CD8-positive, alpha-beta memory T cell (primary cell): Measurements from ENCODE around the gene PCDHGA11. TPM values are rescaled to one million over a fixed set of nuclear protein-coding genes. Genes with fewer than 3 reads are reported as not detected.
"Not testable (repeated sequence)": the region's sequence is repeated elsewhere in the genome, so short reads cannot be mapped to it uniquely, and the experiment has no call there.

ENCODE experiments used
- CTCF ChIA-PET: fragments of 350-600 bp; sonication (Branson Sonifier 250); formaldehyde crosslinking; loops from one replicate; lab custom pipeline; 2021; ENCODE audit warnings: antibody characterized with exemption; lab: Charles Lee
- POLR2A ChIA-PET: fragments of 350-600 bp; sonication (Branson Sonifier 250); formaldehyde crosslinking; loops from one replicate; lab custom pipeline; 2021; ENCODE audit warnings: antibody characterized with exemption; lab: Charles Lee
- DNase-seq, 5 donors: peaks; one replicate each; pipeline versions ENCODE4 v3.0.0 to v3.0.0-alpha.2; 2020 to 2022; ENCODE audit warnings: mixed read lengths in 1 of 5
- H3K27ac ChIP-seq: one replicate; pipeline ENCODE4 v1.7.0; 2013; ENCODE audit warnings: low read depth, mild to moderate bottlenecking, low read length, moderate library complexity
- H3K27me3 ChIP-seq: 2 replicates; pipeline ENCODE4 v1.7.0; 2013; ENCODE audit warnings: low read length, mild to moderate bottlenecking; ENCODE audit not compliant: insufficient read depth, poor library complexity, severe bottlenecking
- H3K36me3 ChIP-seq: 2 replicates; pipeline ENCODE4 v1.7.0; 2013; ENCODE audit warnings: mild to moderate bottlenecking, low read length, moderate library complexity; ENCODE audit not compliant: insufficient read depth
- H3K4me1 ChIP-seq: 2 replicates; pipeline ENCODE4 v1.7.0; 2013; ENCODE audit warnings: mild to moderate bottlenecking, low read length, moderate library complexity; ENCODE audit not compliant: insufficient read depth
- H3K4me3 ChIP-seq: 2 replicates; pipeline ENCODE4 v1.7.0; 2013; ENCODE audit warnings: mild to moderate bottlenecking, low read length
- H3K9me3 ChIP-seq: 2 replicates; pipeline ENCODE4 v1.7.0; 2013; ENCODE audit warnings: mild to moderate bottlenecking, low read length
- H3K27ac Mint-ChIP-seq, 8 donors: one replicate each; pipeline ENCODE4 v1.8.0; 2020 to 2021; ENCODE audit warnings: mixed read lengths in 8 of 8, mild to moderate bottlenecking in 6 of 8, inconsistent platforms in 3 of 8, moderate library complexity in 3 of 8
- H3K27me3 Mint-ChIP-seq, 2 donors: one replicate each; pipeline ENCODE4 v1.8.0; 2020 to 2021; ENCODE audit warnings: mixed read lengths in 2 of 2, mild to moderate bottlenecking in 1 of 2, moderate library complexity in 1 of 2
- H3K36me3 Mint-ChIP-seq, 3 donors: one replicate each; pipeline ENCODE4 v1.8.0; 2020 to 2021; ENCODE audit warnings: mixed read lengths in 3 of 3, inconsistent platforms in 1 of 3, mild to moderate bottlenecking in 1 of 3
- H3K4me1 Mint-ChIP-seq, 3 donors: one replicate each; pipeline ENCODE4 v1.8.0; 2020 to 2021; ENCODE audit warnings: mixed read lengths in 3 of 3, inconsistent platforms in 1 of 3, mild to moderate bottlenecking in 1 of 3
- H3K4me3 Mint-ChIP-seq, 7 donors: one replicate each; pipeline ENCODE4 v1.8.0; 2020 to 2021; ENCODE audit warnings: mixed read lengths in 7 of 7, mild to moderate bottlenecking in 6 of 7, moderate library complexity in 4 of 7, inconsistent platforms in 2 of 7
- H3K9me3 Mint-ChIP-seq, 5 donors: one replicate each; pipeline ENCODE4 v1.8.0; 2020 to 2022; ENCODE audit warnings: mixed read lengths in 5 of 5, mild to moderate bottlenecking in 3 of 5, moderate library complexity in 2 of 5, inconsistent platforms in 1 of 5
- polyA plus RNA-seq: library from polyadenylated mRNA; unstranded; fragments of 300-500 nt; fragmentation: Illumina TruSeq; gene quantifications from one replicate; pipeline ENCODE4 v1.2.3, GENCODE V29; 2021
- total RNA-seq, 2 experiments: library from RNA; stranded (reverse); gene quantifications; one replicate each; pipeline ENCODE4 v1.2.3, GENCODE V29; 2021

The PCDHGA11 gene
- total RNA-seq: under 1 TPM in 1 of 2 experiments, not detected in 1; 0.13 TPM
- polyA plus RNA-seq: 0.09 TPM

GRCh38 chr5:141420855-141421488, at the start of gene PCDHGA11:
Gene PCDHGA11 (plus strand): TSS chr5:141421051. CDS start chr5:141421228, 177 bp downstream.
- H3K4me1 Mint-ChIP-seq: peaks cover 7 to 17% (median 11%) of the 10 kb centered on the region in 3 donors
- H3K4me1 ChIP-seq: no peaks in the 10 kb centered on the region
- peaks cover 47% of the 10 kb centered on the region for H3K27me3 ChIP-seq
- peak within 1 kb of the TSS in 4 of 8 donors; percentile 23 to 64 (median 35) for H3K27ac Mint-ChIP-seq
- DNase-seq: peak in 2 of 5 donors; percentile 12 to 26
- peaks cover 13% of the 10 kb centered on the region for H3K9me3 ChIP-seq
- H3K9me3 Mint-ChIP-seq: peaks cover 20 to 64% (median 56%) of the 10 kb centered on the region in 5 donors
- peaks cover 72 to 79% of the 10 kb centered on the region in 2 donors for H3K27me3 Mint-ChIP-seq
- no peak within 1 kb of the TSS for H3K27ac ChIP-seq
- H3K4me3 ChIP-seq: peak within 1 kb of the TSS; percentile 6
- POLR2A ChIA-PET: no interaction called here
- CTCF ChIA-PET: interaction anchor here (1.2 kb wide), 1 partner anchor 101 kb away, joined by 3 read pairs; the partner anchor contains the start of gene TAF7
- H3K36me3 Mint-ChIP-seq: peaks cover 0 to 13% (median 3%) of the 10 kb centered on the region in 3 donors
- peak within 1 kb of the TSS; percentile 68 to 81 (median 73) for H3K4me3 Mint-ChIP-seq
- no peaks in the 10 kb centered on the region for H3K36me3 ChIP-seq

- no peak overlapping the region for H3K4me3 Mint-ChIP-seq
- Histone ChIP-seq H3K4me3 (no peak overlapping the region), H3K27ac (no peak overlapping the region), H3K4me1 (no peaks in the 10 kb centered on the region), H3K9me3 (peaks cover 6% of the 10 kb centered on the region), H3K36me3 (no peaks in the 10 kb centered on the region), H3K27me3 (peaks cover 29% of the 10 kb centered on the region)
- H3K36me3 Mint-ChIP-seq: peaks cover 2 to 5% (median 3%) of the 10 kb centered on the region in 3 donors
- no peak for DNase-seq
- CTCF ChIA-PET: interaction anchor here (1.5 kb wide), 1 partner anchor 13 kb away, joined by 3 read pairs; no protein-coding TSS in a partner anchor
- POLR2A ChIA-PET: no interaction called here
- peaks cover 28 to 67% (median 48%) of the 10 kb centered on the region in 5 donors for H3K9me3 Mint-ChIP-seq
- H3K4me1 Mint-ChIP-seq: peaks cover 5 to 9% (median 7%) of the 10 kb centered on the region in 3 donors
- H3K27ac Mint-ChIP-seq: no peak overlapping the region
- H3K27me3 Mint-ChIP-seq: peaks cover 55 to 83% of the 10 kb centered on the region in 2 donors
These were observed 49.0 kb upstream of the PCDHGA11 start for GRCh38 chr5:141371572-141372475.

GRCh38 chr5:141373673-141374317, 47.1 kb upstream of the PCDHGA11 start, which contains the start of gene PCDHGA6:
Gene PCDHGA6 (plus strand): TSS chr5:141373891. CDS start chr5:141374084, 193 bp downstream.
- Mint-ChIP-seq H3K27ac (no peak within 1 kb of the TSS), H3K4me1 (peaks cover 5 to 9% (median 7%) of the 10 kb centered on the region in 3 donors), H3K9me3 (peaks cover 26 to 76% (median 51%) of the 10 kb centered on the region in 5 donors), H3K4me3 (peak within 1 kb of the TSS in 4 of 7 donors; percentile 5 to 55 (median 46)), H3K36me3 (peaks cover 2 to 12% (median 3%) of the 10 kb centered on the region in 3 donors), H3K27me3 (peaks cover 51 to 75% of the 10 kb centered on the region in 2 donors)
- DNase-seq: no peak
- Histone ChIP-seq H3K36me3 (no peaks in the 10 kb centered on the region), H3K27me3 (peaks cover 20% of the 10 kb centered on the region), H3K9me3 (peaks cover 6% of the 10 kb centered on the region), H3K4me1 (no peaks in the 10 kb centered on the region), H3K4me3 (no peak within 1 kb of the TSS), H3K27ac (no peak within 1 kb of the TSS)
- POLR2A ChIA-PET: no interaction called here
- CTCF ChIA-PET: interaction anchor here (0.7 kb wide), 1 partner anchor 150 kb away, joined by 3 read pairs; no protein-coding TSS in a partner anchor

- no peak overlapping the region for H3K4me3 Mint-ChIP-seq
- Histone ChIP-seq H3K36me3 (no peaks in the 10 kb centered on the region), H3K4me3 (no peak overlapping the region), H3K27me3 (peaks cover 20% of the 10 kb centered on the region), H3K4me1 (no peaks in the 10 kb centered on the region), H3K9me3 (peaks cover 6% of the 10 kb centered on the region), H3K27ac (no peak overlapping the region)
- DNase-seq: no peak
- H3K9me3 Mint-ChIP-seq: peaks cover 23 to 80% (median 52%) of the 10 kb centered on the region in 5 donors
- H3K4me1 Mint-ChIP-seq: peaks cover 5 to 9% (median 7%) of the 10 kb centered on the region in 3 donors
- ChIA-PET POLR2A (no interaction called here), CTCF (interaction anchor here (1.3 kb wide), 1 partner anchor 19 kb away, joined by 4 read pairs; the partner anchor contains the start of gene PCDHGA4)
- H3K36me3 Mint-ChIP-seq: peaks cover 2 to 12% (median 3%) of the 10 kb centered on the region in 3 donors
- no peak overlapping the region for H3K27ac Mint-ChIP-seq
- H3K27me3 Mint-ChIP-seq: peaks cover 47 to 69% of the 10 kb centered on the region in 2 donors
These were observed 46.2 kb upstream of the PCDHGA11 start for GRCh38 chr5:141374627-141375026.

GRCh38 chr5:141375444-141376155, 45.3 kb upstream of the PCDHGA11 start:
- Mint-ChIP-seq H3K27me3 (peaks cover 49 to 67% of the 10 kb centered on the region in 2 donors), H3K9me3 (peaks cover 27 to 79% (median 45%) of the 10 kb centered on the region in 5 donors)
- H3K36me3 Mint-ChIP-seq, H3K27ac ChIP-seq, H3K4me1 ChIP-seq, H3K4me1 Mint-ChIP-seq, H3K27ac Mint-ChIP-seq, H3K36me3 ChIP-seq, POLR2A ChIA-PET, H3K4me3 Mint-ChIP-seq, H3K9me3 ChIP-seq, DNase-seq, H3K4me3 ChIP-seq: not testable (repeated sequence)
- peaks cover 20% of the 10 kb centered on the region for H3K27me3 ChIP-seq
- CTCF ChIA-PET: interaction anchor here (1.3 kb wide), 1 partner anchor 20 kb away, joined by 4 read pairs; the partner anchor contains the start of gene PCDHGA4

- H3K4me1 Mint-ChIP-seq: no peaks in the 10 kb centered on the region
- H3K9me3 Mint-ChIP-seq: peaks cover 22 to 80% (median 55%) of the 10 kb centered on the region in 5 donors
- Histone ChIP-seq H3K4me3 (peak within 1 kb of the TSS; percentile 29), H3K36me3 (no peaks in the 10 kb centered on the region), H3K9me3 (no peaks in the 10 kb centered on the region), H3K27me3 (peaks cover 11% of the 10 kb centered on the region), H3K27ac (no peak within 1 kb of the TSS), H3K4me1 (no peaks in the 10 kb centered on the region)
- H3K27ac Mint-ChIP-seq: peak within 1 kb of the TSS in 1 of 8 donors; percentile 28
- peaks cover 2 to 3% (median 3%) of the 10 kb centered on the region in 3 donors for H3K36me3 Mint-ChIP-seq
- peaks cover 57 to 71% of the 10 kb centered on the region in 2 donors for H3K27me3 Mint-ChIP-seq
- H3K4me3 Mint-ChIP-seq: peak within 1 kb of the TSS in 5 of 7 donors; percentile 17 to 67 (median 53)
- CTCF ChIA-PET: no interaction called here
- POLR2A ChIA-PET: no interaction called here
- DNase-seq: no peak
These were observed 38.2 kb upstream of the PCDHGA11 start, which contains the start of gene PCDHGA7 for GRCh38 chr5:141382469-141383294. Gene PCDHGA7 (plus strand): TSS chr5:141382742. CDS start chr5:141382900, 158 bp downstream.
